G401 (cell line): ENCODE results near the gene ADPRH. TPM values are rescaled to one million over a fixed set of nuclear protein-coding genes. Genes with fewer than 3 reads are reported as not detected.
A peak's percentile ranks its signal among the peaks of the same experiment; 100 is the strongest.

Experiments
- DNase-seq: peaks from one replicate; pipeline ENCODE4 v3.0.0-alpha.2; 2015; ENCODE audit warnings: low spot score
- in situ Hi-C: cut with HindIII; loops from 2 replicates; pipeline ENCODE4 v1.10.0; 2016; ENCODE audit warnings: low sequenced_read_pairs, mixed read lengths
- total RNA-seq: library from RNA; depleted of rRNA; stranded (reverse); fragments of >200 nt; shearing (Covaris generic); gene quantifications from 2 replicates; pipeline ENCODE4 v1.2.3, GENCODE V29; 2014

The ADPRH gene
- total RNA-seq, 1 experiment from 2014 or later, result not detected

DNA sequence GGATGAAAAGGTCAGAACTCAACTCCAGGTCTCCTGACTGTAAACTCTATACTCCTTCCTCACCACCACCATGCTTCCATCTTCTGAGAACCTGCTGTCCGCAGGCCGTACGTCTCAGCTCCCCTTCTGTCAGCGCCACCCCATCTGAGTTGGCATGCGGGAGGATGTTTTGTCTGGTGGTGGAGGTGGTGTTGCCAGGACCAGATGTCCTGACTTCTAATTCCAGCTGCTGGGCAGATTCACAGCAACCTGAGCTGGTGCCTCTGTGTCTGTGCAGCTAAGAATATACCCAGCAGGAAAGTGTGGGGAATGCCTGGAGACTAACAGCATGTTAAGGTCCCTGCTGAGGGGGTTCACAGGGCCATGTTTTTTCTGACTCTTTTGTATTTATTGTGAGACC, 41.6 kb downstream of the ADPRH start:
- in situ Hi-C loops, result no loop called here
- no peak for DNase-seq

DNA sequence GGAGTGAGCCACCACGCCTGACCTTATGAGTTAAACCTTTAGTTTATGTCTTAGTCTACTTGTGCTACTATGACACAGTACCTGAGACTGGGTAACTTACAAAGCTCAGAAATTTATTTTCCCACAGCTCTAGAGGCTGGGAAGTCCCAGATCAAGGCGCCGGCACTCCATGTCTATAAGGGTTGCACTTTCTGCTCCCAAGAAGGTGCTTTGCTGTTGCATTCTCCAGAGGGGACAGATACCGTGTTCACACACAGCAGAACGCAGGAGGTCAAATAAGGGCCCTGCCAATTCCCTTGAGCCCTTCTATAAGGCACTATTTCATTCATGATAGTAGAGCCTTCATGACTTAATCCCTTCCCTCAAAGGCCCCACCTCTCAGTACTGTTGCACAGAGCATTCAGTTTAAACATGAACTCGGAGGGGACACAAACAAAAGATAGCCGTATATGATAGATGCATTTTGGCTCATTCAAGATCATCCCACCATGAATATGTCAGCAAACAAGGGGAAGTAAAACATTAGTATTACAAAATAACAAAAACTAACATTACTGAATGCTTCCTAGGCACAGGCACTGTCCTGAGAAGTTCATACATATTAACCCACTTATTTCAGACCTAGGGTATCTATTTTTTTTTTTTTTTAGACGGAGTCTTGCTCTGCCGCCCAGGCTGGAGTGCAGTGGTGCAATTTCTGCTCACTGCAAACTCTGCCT, 44.9 kb downstream of the ADPRH start:
- DNase-seq, result no peak
- in situ Hi-C loops, result no loop called here

DNA sequence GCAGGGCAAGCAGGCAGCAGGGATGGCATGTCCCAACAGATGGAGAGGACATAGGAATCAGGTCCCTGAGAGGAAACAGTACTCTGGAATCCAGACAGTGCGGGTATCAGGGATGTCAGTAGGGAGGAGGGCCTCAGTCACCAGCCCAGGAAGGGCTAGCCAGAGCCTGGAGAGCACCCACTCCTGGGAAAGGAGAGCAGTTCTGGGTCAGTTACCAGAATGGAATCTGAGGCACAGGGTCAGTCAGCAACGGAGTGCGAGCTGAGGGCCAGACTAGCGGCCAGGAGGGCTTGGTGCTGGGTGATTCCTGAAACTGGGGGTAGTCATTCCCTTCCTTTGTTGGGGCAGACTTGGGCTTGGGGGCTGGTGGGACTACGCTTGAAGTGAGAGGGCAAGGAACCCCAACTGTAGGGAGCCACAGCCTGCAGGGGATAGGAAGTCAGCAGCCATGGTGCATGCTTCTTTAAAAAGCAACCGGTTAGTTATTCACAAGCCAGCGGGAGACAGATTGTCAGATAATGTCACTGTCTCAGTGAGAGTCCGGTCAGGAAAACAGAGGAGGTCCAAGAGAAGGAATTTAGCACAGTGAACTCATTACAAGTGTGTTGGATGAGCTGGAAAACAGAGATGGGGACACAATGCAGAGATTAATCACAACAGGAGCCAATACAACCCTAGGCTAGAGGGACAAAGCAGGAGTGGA, 46.3 kb downstream of the ADPRH start:
- in situ Hi-C loops, result no loop called here
- DNase-seq, result no peak

DNA sequence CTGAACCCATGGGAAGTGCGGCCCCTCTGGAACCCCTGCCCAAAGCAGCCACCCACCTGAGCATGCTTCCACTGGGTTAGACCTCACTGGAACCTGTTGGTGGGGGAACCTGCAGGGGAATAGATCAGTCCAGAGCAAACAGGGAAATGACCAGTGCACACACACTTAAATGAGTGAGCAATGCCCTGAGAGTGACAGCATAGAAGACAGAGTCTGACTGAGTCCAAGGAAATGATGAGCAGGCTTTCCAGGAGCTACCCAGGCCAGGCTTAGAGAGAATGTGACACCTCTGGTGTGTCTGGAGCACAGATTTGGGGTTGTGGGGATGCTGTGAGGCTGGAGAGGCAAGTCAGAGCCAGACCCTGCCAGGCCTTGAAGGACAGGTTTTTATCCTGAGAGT, 46.9 kb downstream of the ADPRH start:
- in situ Hi-C loops, result no loop called here
- no peak for DNase-seq

DNA sequence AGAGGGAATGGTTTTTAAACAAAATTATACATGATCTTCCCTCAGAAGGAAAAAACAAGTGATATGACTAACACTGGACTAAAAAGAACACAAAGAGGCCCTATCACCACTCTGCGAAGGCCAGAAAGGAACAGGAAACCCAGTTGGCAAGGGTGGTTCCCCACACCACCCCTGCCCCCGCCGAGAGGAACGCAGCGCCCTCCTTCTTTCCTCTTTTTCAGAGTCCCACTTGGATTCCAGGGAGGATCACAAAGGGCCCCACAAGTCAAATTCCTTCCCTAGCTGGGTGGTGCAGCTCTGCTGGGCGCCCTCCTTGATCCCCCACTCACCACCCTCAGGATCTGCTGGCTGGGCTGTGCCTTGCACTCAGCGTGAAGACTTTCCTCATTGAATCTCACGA, 48.2 kb downstream of the ADPRH start:
- DNase-seq, result no peak
- in situ Hi-C loops, result no loop called here

DNA sequence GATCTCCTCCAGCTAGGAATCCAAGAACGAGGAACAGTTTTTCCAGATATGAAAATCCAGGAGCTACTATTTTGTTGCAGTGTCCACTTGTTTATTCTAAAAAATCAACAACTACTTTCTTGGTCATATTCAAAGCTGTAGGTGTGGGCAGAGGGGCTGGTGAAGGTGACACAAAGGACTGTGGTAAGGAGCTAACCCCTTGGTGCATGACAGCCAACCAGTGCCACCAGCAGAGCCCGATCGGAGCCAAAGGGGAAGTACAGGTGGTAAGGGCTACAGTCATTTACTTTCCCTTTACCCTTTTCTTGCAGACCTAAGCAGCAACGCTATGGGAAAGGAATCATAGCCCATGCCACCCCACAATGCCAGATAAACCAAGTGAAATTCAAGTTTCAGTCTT, 49.1 kb downstream of the ADPRH start:
- in situ Hi-C loops, result no loop called here
- DNase-seq, result no peak

DNA sequence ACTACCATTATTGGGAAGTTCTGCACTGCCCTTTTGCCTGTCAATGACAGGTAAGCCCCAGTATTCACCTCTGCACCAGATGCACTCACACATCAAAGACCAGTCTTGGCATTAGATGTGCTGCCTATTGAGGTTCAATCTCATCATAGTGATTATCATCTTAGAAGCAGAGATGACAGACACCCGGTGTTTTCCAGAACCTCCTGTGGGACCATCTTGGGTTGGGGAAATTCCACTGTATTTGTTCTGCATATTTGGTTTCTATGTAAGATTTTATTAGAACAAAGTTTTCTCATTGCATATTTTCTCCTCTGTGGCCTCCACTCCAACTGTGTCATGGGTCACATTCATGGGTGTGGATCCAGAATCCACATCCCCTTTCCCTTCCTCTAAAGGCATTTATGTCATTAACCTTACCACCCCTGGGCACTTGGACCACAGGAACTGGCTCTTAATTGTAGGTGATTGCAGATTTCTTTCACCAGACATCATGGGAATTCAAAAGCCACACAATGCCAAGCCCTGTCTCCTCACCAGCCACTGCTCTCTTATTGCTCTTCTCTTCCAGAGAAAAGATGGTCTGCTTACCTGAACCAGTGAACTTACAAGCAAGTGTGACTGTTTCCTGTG, 49.6 kb downstream of the ADPRH start:
- in situ Hi-C loops, result no loop called here
- no peak for DNase-seq

DNA sequence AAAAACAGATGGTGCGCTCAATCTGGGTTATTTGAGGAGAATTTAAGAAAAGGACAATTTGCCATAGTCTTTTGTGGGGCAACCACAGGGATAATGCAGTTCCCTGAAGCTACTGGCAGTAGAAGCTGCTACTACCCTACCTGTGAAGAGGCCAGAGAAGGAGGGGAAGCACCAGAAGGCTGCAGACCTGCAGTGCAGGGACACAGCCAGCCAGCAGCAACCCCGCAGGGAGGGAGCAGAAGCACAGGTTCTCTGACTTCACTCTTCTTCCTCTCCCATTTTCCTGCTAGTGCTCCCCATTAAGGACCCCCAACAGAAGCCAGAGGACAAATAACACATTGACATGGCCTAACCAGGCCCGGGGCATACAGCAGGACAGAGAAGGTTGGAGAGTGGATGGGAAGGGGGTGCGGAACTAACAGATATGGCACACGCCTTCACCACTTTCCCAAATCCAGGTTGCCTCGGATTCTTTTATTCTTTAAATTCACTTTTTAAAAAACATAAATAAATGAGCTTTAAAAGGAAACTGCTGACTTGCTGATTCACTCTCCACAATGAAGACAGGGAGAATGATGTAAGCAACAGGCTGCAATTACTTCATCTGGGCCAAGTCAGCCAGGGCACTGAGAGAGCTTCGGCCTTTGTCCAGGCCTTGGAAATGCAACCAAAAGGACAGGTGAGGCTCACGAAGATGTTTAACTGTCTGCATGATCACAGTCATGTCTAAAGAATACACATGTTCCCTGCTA, 51.0 kb downstream of the ADPRH start:
- DNase-seq, result peak; percentile 7

DNA sequence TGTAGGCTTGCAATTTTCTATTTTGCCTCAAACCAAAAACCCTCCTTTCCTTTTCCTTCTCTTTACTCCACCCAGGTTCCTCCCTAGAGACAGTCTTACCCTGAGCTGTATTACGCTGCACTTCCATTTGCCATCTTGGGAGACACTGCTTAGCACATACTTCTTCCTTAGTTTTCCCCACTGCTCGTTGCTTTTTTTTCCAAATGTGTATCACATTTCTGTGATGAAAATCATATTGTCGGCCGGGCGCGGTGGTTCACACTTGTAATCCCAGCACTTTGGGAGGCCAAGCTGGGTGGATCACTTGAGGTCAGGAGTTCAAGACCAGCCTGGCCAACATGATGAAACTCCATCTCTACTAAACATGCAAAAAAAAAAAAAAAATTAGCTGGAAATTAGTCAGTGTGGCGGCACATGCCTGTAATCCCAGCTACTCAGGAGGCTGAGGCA, 51.6 kb downstream of the ADPRH start:
- DNase-seq, result no peak
- in situ Hi-C loops, result no loop called here

More for the DNA sequence above, 51.0 kb downstream of the ADPRH start:
- in situ Hi-C loops, result no loop called here

DNA sequence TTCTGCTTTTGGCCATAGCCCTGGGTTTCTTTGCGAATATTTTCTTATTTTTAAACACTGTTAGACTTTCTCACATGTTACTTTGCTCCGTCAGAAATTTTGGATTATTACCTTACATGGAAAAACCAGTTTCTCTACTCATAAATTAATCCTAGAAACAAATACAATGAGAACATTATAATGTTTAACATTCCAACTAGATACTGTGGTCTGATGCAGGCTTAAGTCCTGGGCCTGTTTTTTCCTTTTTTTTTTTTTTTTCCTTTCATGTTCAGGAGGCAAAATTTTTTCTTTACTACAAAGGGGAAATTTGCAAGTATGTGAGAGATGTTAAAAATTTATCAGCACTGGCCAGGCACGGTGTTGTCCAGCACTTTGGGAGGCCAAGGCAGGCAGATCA, 52.2 kb downstream of the ADPRH start:
- in situ Hi-C loops, result no loop called here
- no peak for DNase-seq

DNA sequence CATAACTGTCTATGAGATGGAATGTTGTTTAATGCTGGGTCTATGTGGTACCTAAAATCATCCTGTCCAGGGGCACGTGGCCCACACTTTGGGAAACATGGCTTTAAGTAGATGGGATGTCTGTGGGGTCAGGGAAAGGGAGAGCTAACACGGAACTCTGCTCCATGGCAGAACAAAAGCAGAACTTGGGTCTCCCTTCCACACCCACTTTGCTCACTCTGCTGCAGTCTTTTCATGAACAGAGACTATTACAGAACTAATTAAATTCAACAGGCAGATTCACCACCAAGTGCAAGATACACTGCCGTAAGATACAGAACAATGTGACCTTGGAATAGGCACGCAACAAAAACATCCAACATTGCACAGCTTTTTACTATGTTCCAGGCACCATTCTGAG, 52.9 kb downstream of the ADPRH start:
- no peak for DNase-seq
- in situ Hi-C loops, result no loop called here

DNA sequence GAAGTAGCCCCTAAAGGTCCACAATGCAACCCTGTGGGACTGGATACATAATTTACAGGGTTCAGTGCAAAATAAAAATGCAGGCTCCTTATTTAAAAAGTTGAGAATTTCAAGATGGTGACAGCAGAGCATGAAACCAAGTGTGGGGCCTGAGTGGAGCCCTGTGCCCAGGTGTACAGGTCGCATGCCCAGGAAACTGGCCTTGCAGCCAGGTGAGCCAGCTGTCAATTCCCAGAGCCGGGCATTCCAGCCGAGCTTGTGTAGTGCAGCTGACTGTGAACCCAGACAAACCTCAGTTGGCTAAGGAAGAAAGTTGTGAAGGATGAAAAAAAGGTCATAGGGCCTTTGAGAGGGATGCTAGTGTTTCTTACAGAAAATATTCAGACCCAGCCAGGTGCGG, 53.5 kb downstream of the ADPRH start:
- in situ Hi-C loops, result no loop called here
- no peak for DNase-seq

DNA sequence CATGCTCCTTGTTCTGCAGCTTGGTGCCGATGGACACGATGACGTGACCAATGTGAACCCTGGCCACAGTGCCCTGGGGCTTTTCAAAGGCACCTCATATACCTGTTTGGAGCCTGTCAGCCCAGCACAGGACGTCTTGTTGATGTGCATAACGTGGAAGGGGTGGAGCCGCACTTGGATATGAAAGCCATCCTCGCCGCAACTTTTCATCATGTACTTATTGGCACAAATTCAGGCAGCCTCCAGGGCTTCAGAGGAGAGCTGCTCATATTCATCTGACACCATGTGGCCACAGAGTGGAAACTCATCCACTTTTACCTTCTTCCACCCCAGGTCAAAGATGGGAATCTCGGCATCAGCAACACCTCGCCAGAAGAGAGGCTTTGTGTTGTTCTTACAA, 56.4 kb downstream of the ADPRH start:
- in situ Hi-C loops, result no loop called here
- no peak for DNase-seq

DNA sequence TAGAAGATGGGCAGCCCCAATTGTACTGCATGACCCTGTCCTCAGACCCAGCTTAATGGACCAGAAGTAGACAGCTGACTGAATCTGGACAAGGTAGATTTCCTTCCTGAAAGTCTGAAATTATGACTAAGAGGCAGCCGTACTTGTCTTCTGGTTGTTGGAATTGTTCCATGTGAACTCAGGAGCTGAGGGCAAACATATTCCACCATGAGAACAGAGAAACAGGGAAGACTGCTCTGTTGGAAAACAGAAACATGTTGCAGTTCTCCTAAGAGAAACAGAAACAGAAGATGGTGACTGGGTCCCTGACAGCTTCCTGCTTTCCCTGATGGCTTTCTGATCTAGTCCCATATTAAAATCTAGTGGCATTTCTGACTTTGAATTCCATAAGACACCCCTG, 57.0 kb downstream of the ADPRH start:
- no peak for DNase-seq
- in situ Hi-C loops, result no loop called here

DNA sequence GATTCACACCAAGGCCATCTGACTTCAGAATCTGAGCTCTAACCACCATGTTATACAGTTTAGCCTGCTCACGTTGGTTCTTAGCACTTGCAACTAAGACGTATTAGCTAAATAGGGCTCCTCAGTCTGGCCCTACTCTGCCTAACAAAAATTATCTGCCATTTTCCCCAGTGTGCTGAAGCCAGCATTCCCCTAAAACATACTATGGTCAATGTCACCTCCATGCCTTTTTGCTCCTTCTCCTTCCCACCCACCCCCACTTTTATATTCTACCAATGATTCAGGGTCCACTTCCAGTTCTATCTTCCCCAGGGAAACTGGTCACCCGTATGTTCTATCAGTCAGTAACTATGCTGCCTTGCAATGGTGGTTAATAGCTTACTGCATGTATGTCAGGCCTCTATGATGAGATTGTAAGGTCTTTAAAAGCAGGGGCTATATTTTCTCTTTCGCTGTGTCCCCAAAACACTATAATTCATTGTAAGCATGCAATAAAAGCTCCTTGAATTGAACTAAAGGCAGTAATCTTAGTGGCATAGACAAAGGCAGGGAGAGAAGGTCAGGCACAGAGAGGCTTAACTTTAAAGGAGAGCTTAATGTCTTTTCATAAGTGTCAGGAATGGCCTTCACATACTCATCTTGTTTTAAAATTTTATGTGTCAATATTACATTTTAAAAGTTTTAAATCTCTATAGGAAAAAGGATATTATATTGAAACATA, 57.8 kb downstream of the ADPRH start:
- in situ Hi-C loops, result no loop called here
- no peak for DNase-seq

DNA sequence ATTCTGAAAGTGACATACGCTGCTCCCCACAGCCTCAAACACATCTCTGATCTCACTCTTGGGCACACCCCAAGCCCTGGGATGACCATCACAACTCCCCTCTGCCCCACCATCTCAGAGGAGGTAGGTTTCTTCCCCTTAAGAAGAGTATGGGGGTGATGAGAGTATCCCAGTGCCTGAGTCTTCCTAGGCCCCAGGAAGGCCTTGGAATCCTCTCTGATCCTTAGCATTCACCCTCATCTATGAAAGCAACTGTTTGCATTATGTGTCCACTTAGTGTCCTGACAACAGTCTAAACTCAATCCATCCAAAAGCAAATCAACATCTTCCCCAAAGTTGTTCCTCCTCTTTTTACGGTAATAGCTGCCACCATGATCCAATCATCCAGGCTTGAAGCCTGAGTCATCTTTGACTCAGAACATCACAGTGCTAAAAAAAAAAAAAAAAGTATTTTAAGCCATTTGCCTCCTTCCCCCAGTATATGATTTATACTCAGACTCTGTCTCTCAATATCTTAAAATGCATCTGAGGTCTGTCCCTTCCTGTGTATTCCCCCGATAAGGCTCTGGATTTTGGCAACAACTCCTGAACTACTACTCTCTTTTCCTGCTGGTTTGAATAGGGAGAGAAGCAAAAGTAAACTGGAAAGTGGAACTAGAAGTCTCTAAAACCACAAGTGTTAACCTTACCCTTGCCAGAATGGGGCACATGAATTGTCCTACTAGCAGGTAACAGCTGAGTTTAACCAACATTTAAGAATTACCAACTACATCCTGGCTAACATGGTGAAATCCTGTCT, 58.6 kb downstream of the ADPRH start:
- DNase-seq, result no peak
- in situ Hi-C loops, result no loop called here
